Left ventricle myocardium inferior (tissue), 1 donor: ENCODE data around the gene DYNLT3. TPM values are rescaled to one million over a fixed set of nuclear protein-coding genes. Genes with fewer than 3 reads are reported as not detected.

Experiments used
- total RNA-seq: library from RNA; stranded (reverse); fragmentation: NEBNext Ultra II Directional; extraction: Animal tissue kit (Norgen Biotek cat#: 25700); gene quantifications from one replicate; pipeline ENCODE4 v1.2.1, GENCODE V29; 2021
- donor health status: DM: no; HTN: yes; CAD: no; lungs with severe emphysema.

Gene DYNLT3
- total RNA-seq, 1 donor from 2014 or later, result 17.6 TPM

Other genes starting within 250 kb of the DYNLT3 start
- gene XK, start 161.8 kb downstream of the DYNLT3 start, total RNA-seq, result 11.0 TPM
- 18.7 TPM for gene CYBB, start 67.5 kb downstream of the DYNLT3 start, total RNA-seq
- 0.41 TPM for gene SYTL5, start 159.0 kb upstream of the DYNLT3 start, total RNA-seq